ENCODE measurements around the gene KATNBL1.

DNA sequence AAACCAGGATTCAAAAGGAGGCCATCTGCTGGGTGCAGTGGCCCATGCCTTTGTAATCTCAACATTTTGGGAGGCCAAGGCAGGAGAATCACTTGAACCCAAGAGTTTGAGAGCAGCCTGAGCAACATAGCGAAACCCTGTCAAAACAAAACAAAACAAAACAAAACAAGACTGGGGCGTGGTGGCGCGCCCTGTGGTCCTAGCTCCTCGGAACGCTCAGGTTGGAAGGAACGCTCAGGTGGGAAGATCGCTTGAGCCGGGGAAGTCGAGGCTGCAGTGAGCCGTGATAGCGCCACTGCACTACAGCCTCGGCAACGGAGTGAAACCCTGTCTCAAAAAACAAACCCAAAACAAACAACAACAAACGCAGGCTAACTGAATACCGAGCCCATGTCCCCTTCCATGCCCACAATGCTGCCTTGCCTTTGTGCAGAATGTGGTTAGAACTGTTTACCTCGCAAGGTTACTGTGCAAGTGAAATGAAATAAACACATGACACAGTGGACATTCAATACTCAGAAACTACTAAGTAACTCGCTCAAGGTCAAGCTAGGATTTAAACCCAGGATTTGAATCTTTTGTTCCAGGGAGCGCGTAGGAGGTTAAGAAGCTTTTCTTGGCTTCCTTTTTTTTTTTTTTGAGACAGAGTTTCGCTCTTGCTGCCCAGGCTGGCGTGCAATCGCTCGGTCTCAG lies 14.2 kb upstream of the KATNBL1 start:
- TF ChIP-seq, protein P1, sequence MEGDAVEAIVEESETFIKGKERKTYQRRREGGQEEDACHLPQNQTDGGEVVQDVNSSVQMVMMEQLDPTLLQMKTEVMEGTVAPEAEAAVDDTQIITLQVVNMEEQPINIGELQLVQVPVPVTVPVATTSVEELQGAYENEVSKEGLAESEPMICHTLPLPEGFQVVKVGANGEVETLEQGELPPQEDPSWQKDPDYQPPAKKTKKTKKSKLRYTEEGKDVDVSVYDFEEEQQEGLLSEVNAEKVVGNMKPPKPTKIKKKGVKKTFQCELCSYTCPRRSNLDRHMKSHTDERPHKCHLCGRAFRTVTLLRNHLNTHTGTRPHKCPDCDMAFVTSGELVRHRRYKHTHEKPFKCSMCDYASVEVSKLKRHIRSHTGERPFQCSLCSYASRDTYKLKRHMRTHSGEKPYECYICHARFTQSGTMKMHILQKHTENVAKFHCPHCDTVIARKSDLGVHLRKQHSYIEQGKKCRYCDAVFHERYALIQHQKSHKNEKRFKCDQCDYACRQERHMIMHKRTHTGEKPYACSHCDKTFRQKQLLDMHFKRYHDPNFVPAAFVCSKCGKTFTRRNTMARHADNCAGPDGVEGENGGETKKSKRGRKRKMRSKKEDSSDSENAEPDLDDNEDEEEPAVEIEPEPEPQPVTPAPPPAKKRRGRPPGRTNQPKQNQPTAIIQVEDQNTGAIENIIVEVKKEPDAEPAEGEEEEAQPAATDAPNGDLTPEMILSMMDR (conservative IDR thresholded peaks at IDR 0.05) = no peak
- no peak for TF ChIP-seq ZFX (IDR thresholded peaks at IDR 0.05)

Data from C4-2B (cell line).